CD4-positive, alpha-beta T cell (primary cell): ENCODE data around the gene LY6G6D. TPM values are rescaled to one million over a fixed set of nuclear protein-coding genes. Genes with fewer than 3 reads are reported as not detected.

Experiments
- ATAC-seq: fragments of 200-7000 bp; cut with Tn5 transposase; one replicate; pipeline ENCODE4 v1.10.0; 2022; ENCODE audit warnings: mild to moderate bottlenecking; ENCODE audit not compliant: poor library complexity
- CTCF ChIA-PET: fragments of 350-600 bp; sonication (Branson Sonifier 250); formaldehyde crosslinking; loops from one replicate; lab custom pipeline; 2021; ENCODE audit warnings: antibody characterized with exemption, inconsistent platforms; lab: Charles Lee
- POLR2A ChIA-PET: fragments of 350-600 bp; sonication (Branson Sonifier 250); formaldehyde crosslinking; loops from one replicate; lab custom pipeline; 2021; ENCODE audit warnings: antibody characterized with exemption, inconsistent platforms; lab: Charles Lee
- DNase-seq, 14 experiments: peaks; one replicate each; pipeline ENCODE4 v3.0.0-alpha.2; 2013 to 2020; ENCODE audit warnings: mixed read lengths in 2 of 14
- H3K27ac ChIP-seq, 2 donors: one replicate each; pipeline versions ENCODE4 v1.5.1 to v1.7.0; 2013; ENCODE audit warnings: low read length in 2 of 2, low read depth in 1 of 2, mild to moderate bottlenecking in 1 of 2
- H3K27me3 ChIP-seq, 2 experiments: 1 replicate in 1 of 2; 2 replicates in 1 of 2; pipeline versions ENCODE4 v1.6.1 to v1.7.0; 2013; ENCODE audit warnings: low read length in 2 of 2, control low read depth in 1 of 2, mild to moderate bottlenecking in 1 of 2, moderate library complexity in 1 of 2; ENCODE audit not compliant: insufficient read depth in 2 of 2, control insufficient read depth in 1 of 2
- H3K36me3 ChIP-seq: one replicate; pipeline ENCODE4 v1.6.1; 2013; ENCODE audit warnings: low read length, control low read depth; ENCODE audit not compliant: insufficient read depth
- H3K4me1 ChIP-seq: one replicate; pipeline ENCODE4 v1.6.1; 2013; ENCODE audit warnings: low read length, control low read depth; ENCODE audit not compliant: insufficient read depth
- H3K4me3 ChIP-seq: one replicate; pipeline ENCODE4 v1.5.1; 2013; ENCODE audit warnings: mild to moderate bottlenecking, low read length, moderate library complexity
- H3K9me3 ChIP-seq, 2 experiments: 1 replicate in 1 of 2; 2 replicates in 1 of 2; pipeline versions ENCODE4 v1.6.1 to v1.7.0; 2013; ENCODE audit warnings: low read length in 2 of 2, mild to moderate bottlenecking in 2 of 2, control low read depth in 1 of 2, moderate library complexity in 1 of 2; ENCODE audit not compliant: control insufficient read depth in 1 of 2, insufficient read depth in 1 of 2
- H3K27ac Mint-ChIP-seq: one replicate; pipeline ENCODE4 v1.8.0; 2020; ENCODE audit warnings: mixed read lengths
- H3K27me3 Mint-ChIP-seq: one replicate; pipeline ENCODE4 v1.8.0; 2021; ENCODE audit warnings: mixed read lengths
- H3K36me3 Mint-ChIP-seq: one replicate; pipeline ENCODE4 v1.8.0; 2021; ENCODE audit warnings: low read depth, mixed read lengths
- H3K4me1 Mint-ChIP-seq: one replicate; pipeline ENCODE4 v1.8.0; 2021; ENCODE audit warnings: low read depth, mixed read lengths
- H3K4me3 Mint-ChIP-seq: one replicate; pipeline ENCODE4 v1.8.0; 2020; ENCODE audit warnings: mild to moderate bottlenecking, mixed read lengths
- H3K9me3 Mint-ChIP-seq: one replicate; pipeline ENCODE4 v1.8.0; 2020; ENCODE audit warnings: mixed read lengths
- CTCF ChIP-seq: fragments of 200-600 bp; IDR thresholded peaks from one replicate; pipeline ENCODE4 v1.8.0; 2022; ENCODE audit warnings: antibody characterized with exemption, mild to moderate bottlenecking
- intact Hi-C, 2 experiments: fragments of 100-400 bp; cut with DNase I in 1 of 2; cut with micrococcal nuclease in 1 of 2; formaldehyde crosslinking; loops; one replicate each; pipeline versions ENCODE4 v1.15.1 to v1.9.0; 2023 to 2025; cut with DNase I, micrococcal nuclease
- total RNA-seq, 174 experiments: library from RNA in 2 of 174; stranded (reverse) in 2 of 174; gene quantifications; one replicate each; pipeline ENCODE4 v1.2.3 and lab custom pipeline; 2021 to 2026

LY6G6D gene
- total RNA-seq, 2 experiments from 2014 or later = not detected

- Histone ChIP-seq H3K4me1 (no peaks in the 10 kb centered on the region), H3K4me3 (no peak overlapping the region), H3K27ac (no peak overlapping the region), H3K36me3 (peaks cover 86% of the 10 kb centered on the region), H3K27me3 (no peaks in the 10 kb centered on the region), H3K9me3 (no peaks in the 10 kb centered on the region)
- Mint-ChIP-seq H3K4me1 (no peaks in the 10 kb centered on the region), H3K36me3 (peaks cover 84% of the 10 kb centered on the region), H3K27ac (no peak overlapping the region), H3K9me3 (no peaks in the 10 kb centered on the region), H3K4me3 (no peak overlapping the region), H3K27me3 (no peaks in the 10 kb centered on the region)
- intact Hi-C loops = no loop called here
- no peak for TF ChIP-seq CTCF
- ChIA-PET POLR2A (no interaction called here), CTCF (no interaction called here)
- no peak for ATAC-seq
- no peak for DNase-seq
Measured at GRCh38 chr6:31691564-31692108, 23.5 kb upstream of the LY6G6D start.

- Histone ChIP-seq H3K4me3 (no peak overlapping the region), H3K27me3 (no peaks in the 10 kb centered on the region), H3K9me3 (no peaks in the 10 kb centered on the region), H3K27ac (no peak overlapping the region), H3K4me1 (no peaks in the 10 kb centered on the region), H3K36me3 (peaks cover 86% of the 10 kb centered on the region)
- intact Hi-C loops = no loop called here
- Mint-ChIP-seq H3K4me3 (no peak overlapping the region), H3K36me3 (peaks cover 88% of the 10 kb centered on the region), H3K4me1 (peaks cover 4% of the 10 kb centered on the region), H3K27ac (no peak overlapping the region), H3K9me3 (no peaks in the 10 kb centered on the region), H3K27me3 (no peaks in the 10 kb centered on the region)
- CTCF ChIA-PET = no interaction called here
- POLR2A ChIA-PET = no interaction called here
- no peak for TF ChIP-seq CTCF
- no peak for DNase-seq
- ATAC-seq = no peak
Measured at GRCh38 chr6:31692353-31692752, 22.8 kb upstream of the LY6G6D start.

GRCh38 chr6:31692886-31693285 lies 22.3 kb upstream of the LY6G6D start:
- no peak for TF ChIP-seq CTCF
- POLR2A ChIA-PET = interaction anchor here (0.5 kb wide), 1 partner anchor 206 kb away, joined by 3 read pairs; no protein-coding TSS in a partner anchor
- Mint-ChIP-seq H3K27ac (peak overlapping the region; percentile 27), H3K4me3 (no peak overlapping the region), H3K4me1 (peaks cover 10% of the 10 kb centered on the region), H3K27me3 (no peaks in the 10 kb centered on the region), H3K9me3 (no peaks in the 10 kb centered on the region), H3K36me3 (peaks cover 88% of the 10 kb centered on the region)
- no peak overlapping the region for H3K4me3 ChIP-seq
- H3K9me3 ChIP-seq = no peaks in the 10 kb centered on the region
- H3K4me1 ChIP-seq = no peaks in the 10 kb centered on the region
- H3K27ac ChIP-seq = no peak overlapping the region
- intact Hi-C loops = no loop called here
- ATAC-seq = no peak
- no peaks in the 10 kb centered on the region for H3K27me3 ChIP-seq
- DNase-seq = no peak
- CTCF ChIA-PET = interaction anchor here (1.8 kb wide), 1 partner anchor 94 kb away, joined by 5 read pairs; no protein-coding TSS in a partner anchor
- H3K36me3 ChIP-seq = peaks cover 86% of the 10 kb centered on the region
